ENCODE results near the gene MLLT10.

Gene MLLT10

DNA sequence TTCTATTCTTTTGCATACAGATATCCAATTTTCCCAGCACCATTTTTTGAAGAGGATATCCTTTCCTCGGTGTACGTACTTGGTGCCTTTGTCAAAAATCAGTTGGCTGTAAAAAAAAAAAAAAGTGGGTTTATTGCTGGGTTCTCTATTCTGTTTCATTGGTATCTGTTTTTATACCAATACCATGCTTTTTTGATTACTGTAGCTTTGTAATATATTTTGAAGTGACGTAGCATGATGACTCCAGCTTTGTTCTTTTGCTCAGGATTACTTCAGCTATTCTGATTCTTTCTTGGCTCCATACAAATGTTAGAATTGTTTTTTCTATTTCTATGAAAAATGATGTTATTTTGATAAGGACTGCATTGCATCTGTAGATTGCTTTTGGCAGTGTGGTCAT lies 165.5 kb downstream of the MLLT10 start:
- DNase-seq (ENCODE audit: low read depth): no peak
- H3K4me3 ChIP-seq (ENCODE audit: low read depth, low read length): no peak overlapping the region
- no peak for TF ChIP-seq POLR2A (IDR thresholded peaks at IDR 0.05; ENCODE audit: extremely low read depth, insufficient read length)
- TF ChIP-seq, protein P1, sequence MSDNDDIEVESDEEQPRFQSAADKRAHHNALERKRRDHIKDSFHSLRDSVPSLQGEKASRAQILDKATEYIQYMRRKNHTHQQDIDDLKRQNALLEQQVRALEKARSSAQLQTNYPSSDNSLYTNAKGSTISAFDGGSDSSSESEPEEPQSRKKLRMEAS (IDR thresholded peaks at IDR 0.05; ENCODE audit: low read depth, low read length): no peak

DNA sequence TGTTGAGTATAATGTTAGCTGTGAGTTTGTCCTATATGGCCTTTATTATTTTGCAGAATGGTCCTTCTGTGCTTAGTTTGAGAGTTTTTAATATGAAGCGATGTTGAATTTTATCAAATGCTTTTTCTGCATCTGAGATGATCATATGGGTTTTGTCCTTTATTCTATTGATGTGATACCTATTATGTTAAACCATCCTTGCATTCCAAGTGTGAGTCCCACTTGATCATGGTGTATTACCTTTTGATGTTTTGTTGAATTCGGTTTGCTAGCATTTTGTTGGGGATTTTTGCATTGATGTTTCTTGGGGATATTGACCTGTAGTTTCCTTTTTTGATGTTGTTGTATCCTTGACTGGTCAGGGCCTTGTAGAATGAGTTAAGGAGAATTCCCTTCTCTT lies 166.4 kb downstream of the MLLT10 start:
- TF ChIP-seq, protein P1 (IDR thresholded peaks at IDR 0.05; ENCODE audit: low read depth, low read length): no peak
- TF ChIP-seq, protein P2, sequence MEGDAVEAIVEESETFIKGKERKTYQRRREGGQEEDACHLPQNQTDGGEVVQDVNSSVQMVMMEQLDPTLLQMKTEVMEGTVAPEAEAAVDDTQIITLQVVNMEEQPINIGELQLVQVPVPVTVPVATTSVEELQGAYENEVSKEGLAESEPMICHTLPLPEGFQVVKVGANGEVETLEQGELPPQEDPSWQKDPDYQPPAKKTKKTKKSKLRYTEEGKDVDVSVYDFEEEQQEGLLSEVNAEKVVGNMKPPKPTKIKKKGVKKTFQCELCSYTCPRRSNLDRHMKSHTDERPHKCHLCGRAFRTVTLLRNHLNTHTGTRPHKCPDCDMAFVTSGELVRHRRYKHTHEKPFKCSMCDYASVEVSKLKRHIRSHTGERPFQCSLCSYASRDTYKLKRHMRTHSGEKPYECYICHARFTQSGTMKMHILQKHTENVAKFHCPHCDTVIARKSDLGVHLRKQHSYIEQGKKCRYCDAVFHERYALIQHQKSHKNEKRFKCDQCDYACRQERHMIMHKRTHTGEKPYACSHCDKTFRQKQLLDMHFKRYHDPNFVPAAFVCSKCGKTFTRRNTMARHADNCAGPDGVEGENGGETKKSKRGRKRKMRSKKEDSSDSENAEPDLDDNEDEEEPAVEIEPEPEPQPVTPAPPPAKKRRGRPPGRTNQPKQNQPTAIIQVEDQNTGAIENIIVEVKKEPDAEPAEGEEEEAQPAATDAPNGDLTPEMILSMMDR (IDR thresholded peaks at IDR 0.05; ENCODE audit: low read depth, low read length): no peak
- TF ChIP-seq MYC (IDR thresholded peaks at IDR 0.05; ENCODE audit: low read depth, low read length) (no peak), POLR2A (IDR thresholded peaks at IDR 0.05; ENCODE audit: extremely low read depth, insufficient read length) (no peak)
- no peak for DNase-seq (ENCODE audit: low read depth)
- no peak overlapping the region for H3K4me3 ChIP-seq (ENCODE audit: low read depth, low read length)

DNA sequence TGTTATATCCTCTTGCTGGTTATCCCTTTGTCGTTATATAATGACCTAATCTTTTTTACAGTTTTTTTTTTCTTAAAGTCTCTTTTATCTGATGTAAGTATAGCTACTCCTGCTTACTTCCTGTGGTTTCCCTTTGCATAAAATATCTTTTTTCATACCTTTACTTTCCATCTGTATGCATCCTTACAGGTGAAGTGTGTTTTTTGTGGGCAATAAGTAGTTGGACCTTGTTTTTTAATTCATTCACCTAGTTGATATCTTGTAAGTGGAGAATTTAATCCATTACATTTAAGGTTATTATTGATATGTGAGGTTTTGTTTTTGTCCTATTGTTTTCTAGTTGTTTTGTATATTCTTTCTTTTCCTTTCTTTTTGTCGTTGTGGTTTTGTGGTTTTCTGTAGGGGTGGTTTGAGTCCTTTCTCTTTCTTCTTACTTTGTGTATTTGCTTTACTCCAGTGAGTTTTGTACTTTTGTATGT lies 168.6 kb downstream of the MLLT10 start:
- peak; percentile 18 for DNase-seq (ENCODE audit: low read depth)
- TF ChIP-seq, protein P1 (IDR thresholded peaks at IDR 0.05; ENCODE audit: low read depth, low read length): no peak
- TF ChIP-seq POLR2A (IDR thresholded peaks at IDR 0.05; ENCODE audit: extremely low read depth, insufficient read length): no peak
- TF ChIP-seq, protein P2 (IDR thresholded peaks at IDR 0.05; ENCODE audit: low read depth, low read length): no peak
- no peak for TF ChIP-seq MYC (IDR thresholded peaks at IDR 0.05; ENCODE audit: low read depth, low read length)
- H3K4me3 ChIP-seq (ENCODE audit: low read depth, low read length): no peak overlapping the region

DNA sequence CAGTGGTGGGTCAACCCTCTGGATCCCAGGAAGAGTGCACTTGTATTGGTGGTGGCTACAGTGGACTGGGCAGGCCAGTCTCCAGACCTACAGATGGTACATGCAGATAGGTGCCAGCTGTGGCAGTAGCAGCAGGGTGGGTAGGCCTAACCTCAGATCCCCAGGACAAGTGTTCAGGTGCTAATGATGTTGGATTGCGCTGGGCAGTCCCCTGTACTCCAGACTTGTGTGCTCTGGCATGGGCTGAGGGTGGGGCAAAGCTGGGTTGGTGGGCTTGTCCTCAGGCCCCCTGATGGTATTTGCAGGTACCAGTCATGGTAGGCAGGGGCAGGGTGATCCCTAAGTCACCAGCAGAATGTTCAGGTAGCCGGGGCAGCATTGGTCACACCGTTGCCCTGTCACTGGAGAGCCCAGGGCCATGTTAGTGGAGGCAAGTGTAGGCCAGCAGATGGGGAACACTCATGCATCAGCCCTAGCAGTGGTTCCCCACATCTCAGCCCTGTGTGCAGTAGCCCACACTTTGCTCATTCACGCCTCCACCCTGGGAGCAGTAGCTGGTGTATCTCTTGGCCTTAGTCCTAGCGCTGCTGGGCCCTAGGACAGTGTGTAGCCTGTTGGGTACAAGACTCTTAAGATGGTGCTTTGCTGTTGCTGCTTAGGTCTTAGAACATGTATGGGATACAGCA lies 171.3 kb downstream of the MLLT10 start:
- DNase-seq (ENCODE audit: low read depth): no peak
- no peak overlapping the region for H3K4me3 ChIP-seq (ENCODE audit: low read depth, low read length)
- TF ChIP-seq, protein P1 (IDR thresholded peaks at IDR 0.05; ENCODE audit: low read depth, low read length): no peak
- TF ChIP-seq, protein P2 (IDR thresholded peaks at IDR 0.05; ENCODE audit: low read depth, low read length): no peak
- no peak for TF ChIP-seq MYC (IDR thresholded peaks at IDR 0.05; ENCODE audit: low read depth, low read length)
- TF ChIP-seq POLR2A (IDR thresholded peaks at IDR 0.05; ENCODE audit: extremely low read depth, insufficient read length): no peak

DNA sequence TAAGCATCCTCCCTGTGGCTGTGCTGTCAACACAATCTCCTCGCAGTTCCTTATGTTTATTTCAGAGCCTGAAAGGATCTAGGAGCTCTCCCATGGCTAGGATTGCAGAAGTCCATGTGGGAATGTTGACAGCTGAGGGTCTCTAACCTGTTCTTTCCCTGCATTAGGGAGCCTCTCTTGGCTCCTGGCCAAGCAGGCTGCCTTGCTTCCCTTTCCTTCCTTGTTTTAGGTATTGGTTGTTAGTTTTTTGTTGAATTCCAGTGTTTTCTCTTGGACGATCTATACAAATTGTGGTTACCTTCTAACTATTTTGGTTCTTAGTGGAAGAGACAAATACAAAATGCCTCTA lies 171.8 kb downstream of the MLLT10 start:
- DNase-seq (ENCODE audit: low read depth): no peak
- no peak overlapping the region for H3K4me3 ChIP-seq (ENCODE audit: low read depth, low read length)
- no peak for TF ChIP-seq POLR2A (IDR thresholded peaks at IDR 0.05; ENCODE audit: extremely low read depth, insufficient read length)

DNA sequence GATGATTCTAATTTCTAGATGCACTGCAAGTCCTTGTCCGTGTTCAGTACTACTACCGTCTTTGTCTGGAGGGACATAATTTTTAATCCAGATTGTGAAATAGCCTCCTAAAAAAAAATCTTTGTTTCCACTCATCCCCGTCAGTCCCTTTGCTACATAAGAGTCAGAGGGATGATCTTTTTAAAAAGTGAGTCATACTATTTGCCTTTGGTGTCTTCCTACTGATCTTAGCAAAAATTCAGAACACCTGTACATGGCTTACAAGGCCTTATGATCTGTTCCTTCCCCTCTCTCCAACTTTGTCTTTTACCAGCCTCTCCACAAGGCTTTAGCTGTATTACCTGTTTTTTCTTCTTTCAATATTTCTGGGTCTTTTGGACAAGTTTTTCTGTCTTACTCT lies 173.5 kb downstream of the MLLT10 start:
- TF ChIP-seq, protein P2 (IDR thresholded peaks at IDR 0.05; ENCODE audit: low read depth, low read length): no peak
- TF ChIP-seq MYC (IDR thresholded peaks at IDR 0.05; ENCODE audit: low read depth, low read length) (no peak), POLR2A (IDR thresholded peaks at IDR 0.05; ENCODE audit: extremely low read depth, insufficient read length) (no peak)
- TF ChIP-seq, protein P1 (IDR thresholded peaks at IDR 0.05; ENCODE audit: low read depth, low read length): no peak
- H3K4me3 ChIP-seq (ENCODE audit: low read depth, low read length): no peak overlapping the region
- DNase-seq (ENCODE audit: low read depth): no peak

All from NB4 (cell line).